Naive thymus-derived CD4-positive, alpha-beta T cell (primary cell): ENCODE results near the gene TRIM39. TPM values are rescaled to one million over a fixed set of nuclear protein-coding genes. Genes with fewer than 3 reads are reported as not detected.

Experiments
- ATAC-seq: fragments of 150-1000 bp; cut with Tn5 transposase; 2 replicates; pipeline ENCODE4 v1.10.0; 2021; ENCODE audit warnings: mild to moderate bottlenecking, moderate library complexity
- CTCF ChIA-PET: fragments of 350-600 bp; sonication (Branson Sonifier 250); formaldehyde crosslinking; loops from one replicate; lab custom pipeline; 2021; ENCODE audit warnings: antibody characterized with exemption; lab: Charles Lee
- POLR2A ChIA-PET: fragments of 350-600 bp; sonication (Branson Sonifier 250); formaldehyde crosslinking; loops from one replicate; lab custom pipeline; 2021; ENCODE audit warnings: antibody characterized with exemption, inconsistent platforms; lab: Charles Lee
- DNase-seq, 9 donors: peaks; one replicate each; pipeline versions ENCODE4 v3.0.0 to v3.0.0-alpha.2; 2020 to 2022; ENCODE audit warnings: mixed read lengths in 1 of 9
- H3K27ac ChIP-seq: one replicate; pipeline ENCODE4 v1.7.0; 2013; ENCODE audit warnings: mild to moderate bottlenecking, low read depth, low read length, moderate library complexity
- H3K27me3 ChIP-seq, 2 donors: one replicate each; pipeline ENCODE4 v1.7.0; 2013; ENCODE audit warnings: low read length in 2 of 2, mild to moderate bottlenecking in 2 of 2, moderate library complexity in 2 of 2; ENCODE audit not compliant: control insufficient read depth in 2 of 2, insufficient read depth in 2 of 2
- H3K36me3 ChIP-seq, 3 experiments: 1 replicate in 2 of 3; 2 replicates in 1 of 3; pipeline ENCODE4 v1.7.0; 2013; ENCODE audit warnings: low read length in 3 of 3, mild to moderate bottlenecking in 3 of 3, moderate library complexity in 1 of 3; ENCODE audit not compliant: insufficient read depth in 3 of 3, control insufficient read depth in 2 of 3
- H3K4me1 ChIP-seq, 2 donors: one replicate each; pipeline ENCODE4 v1.7.0; 2013; ENCODE audit warnings: low read length in 2 of 2, mild to moderate bottlenecking in 2 of 2, moderate library complexity in 1 of 2; ENCODE audit not compliant: control insufficient read depth in 2 of 2, insufficient read depth in 2 of 2
- H3K4me3 ChIP-seq: 2 replicates; pipeline ENCODE4 v1.7.0; 2013; ENCODE audit warnings: mild to moderate bottlenecking, low read length
- H3K9me3 ChIP-seq, 3 experiments: 1 replicate in 2 of 3; 2 replicates in 1 of 3; pipeline ENCODE4 v1.7.0; 2013; ENCODE audit warnings: low read length in 3 of 3; ENCODE audit not compliant: control insufficient read depth in 2 of 3
- H3K27ac Mint-ChIP-seq, 9 donors: one replicate each; pipeline ENCODE4 v1.8.0; 2020 to 2022; ENCODE audit warnings: mixed read lengths in 9 of 9, mild to moderate bottlenecking in 8 of 9, moderate library complexity in 5 of 9, inconsistent platforms in 2 of 9
- H3K27me3 Mint-ChIP-seq, 5 donors: one replicate each; pipeline ENCODE4 v1.8.0; 2021 to 2022; ENCODE audit warnings: mixed read lengths in 5 of 5, mild to moderate bottlenecking in 1 of 5
- H3K36me3 Mint-ChIP-seq, 5 donors: one replicate each; pipeline ENCODE4 v1.8.0; 2020 to 2022; ENCODE audit warnings: mixed read lengths in 5 of 5, mild to moderate bottlenecking in 3 of 5, inconsistent platforms in 1 of 5
- H3K4me1 Mint-ChIP-seq, 7 donors: one replicate each; pipeline ENCODE4 v1.8.0; 2020 to 2022; ENCODE audit warnings: mixed read lengths in 7 of 7, mild to moderate bottlenecking in 3 of 7, inconsistent platforms in 1 of 7
- H3K4me3 Mint-ChIP-seq, 10 donors: one replicate each; pipeline ENCODE4 v1.8.0; 2020 to 2022; ENCODE audit warnings: mild to moderate bottlenecking in 10 of 10, mixed read lengths in 10 of 10, moderate library complexity in 6 of 10, inconsistent platforms in 2 of 10
- H3K9me3 Mint-ChIP-seq, 11 donors: one replicate each; pipeline ENCODE4 v1.8.0; 2020 to 2022; ENCODE audit warnings: mixed read lengths in 11 of 11, mild to moderate bottlenecking in 4 of 11, inconsistent platforms in 1 of 11, moderate library complexity in 1 of 11
- intact Hi-C, 2 donors: fragments of 100-400 bp; cut with micrococcal nuclease; formaldehyde crosslinking; loops; one replicate each; pipeline ENCODE4 v1.15.1; 2023
- polyA plus RNA-seq, 2 donors: library from polyadenylated mRNA; unstranded; fragments of 300-500 nt; fragmentation: Illumina TruSeq; gene quantifications; one replicate each; pipeline ENCODE4 v1.2.3, GENCODE V29; 2021
- total RNA-seq, 6 experiments: library from RNA in 5 of 6; stranded (reverse) in 5 of 6; gene quantifications; 1 replicate in 5 of 6; 2 replicates in 1 of 6; pipeline ENCODE4 v1.2.3 and lab custom pipeline; 2021 to 2026

Gene TRIM39
- total and polyA plus RNA-seq, 7 experiments from 2014 or later, result 7.6 to 42.1 (median 23.7) TPM

- ATAC-seq (no peak), DNase-seq (no peak)
- Mint-ChIP-seq H3K4me3 (no peak overlapping the region), H3K27ac (no peak overlapping the region), H3K27me3 (peaks cover 80 to 84% (median 81%) of the 10 kb centered on the region in 5 donors), H3K9me3 (no peaks in the 10 kb centered on the region), H3K4me1 (no peaks in the 10 kb centered on the region), H3K36me3 (no peaks in the 10 kb centered on the region)
- Histone ChIP-seq H3K27me3 (peaks cover 0 to 6% of the 10 kb centered on the region in 2 donors), H3K4me3 (no peak overlapping the region), H3K36me3 (no peaks in the 10 kb centered on the region), H3K4me1 (no peaks in the 10 kb centered on the region), H3K27ac (no peak overlapping the region), H3K9me3 (no peaks in the 10 kb centered on the region)
- CTCF ChIA-PET, result no interaction called here
- POLR2A ChIA-PET, result no interaction called here
- intact Hi-C loops, result no loop called here
These were observed 59.4 kb downstream of the TRIM39 start for GRCh38 chr6:30386166-30386565.

GRCh38 chr6:30391240-30391639 lies 64.5 kb downstream of the TRIM39 start:
- ATAC-seq, result no peak
- intact Hi-C loops, result no loop called here
- Mint-ChIP-seq H3K4me3 (no peak overlapping the region), H3K9me3 (no peaks in the 10 kb centered on the region), H3K36me3 (no peaks in the 10 kb centered on the region), H3K4me1 (no peaks in the 10 kb centered on the region), H3K27ac (no peak overlapping the region), H3K27me3 (peaks cover 58 to 79% (median 69%) of the 10 kb centered on the region in 5 donors)
- Histone ChIP-seq H3K4me1 (no peaks in the 10 kb centered on the region), H3K27ac (no peak overlapping the region), H3K4me3 (no peak overlapping the region), H3K27me3 (peaks cover 4 to 6% of the 10 kb centered on the region in 2 donors), H3K36me3 (no peaks in the 10 kb centered on the region), H3K9me3 (no peaks in the 10 kb centered on the region)
- CTCF ChIA-PET, result no interaction called here
- POLR2A ChIA-PET, result no interaction called here
- DNase-seq, result no peak

Other genes with a start within 250 kb of the TRIM39 start
- gene TRIM31, start 213.8 kb upstream of the TRIM39 start, total RNA-seq, result under 1 TPM in 2 of 5 experiments, not detected in 3; 0.32 TPM
- gene TRIM31, start 213.8 kb upstream of the TRIM39 start, polyA plus RNA-seq, result under 1 TPM in 1 of 2 donors, not detected in 1; 0.59 TPM
- not detected for gene TRIM40, start 190.8 kb upstream of the TRIM39 start, total RNA-seq
- not detected for gene TRIM40, start 190.8 kb upstream of the TRIM39 start, polyA plus RNA-seq
- under 1 TPM in 1 of 5 experiments, not detected in 4; 0.12 TPM for gene TRIM10, start 165.7 kb upstream of the TRIM39 start, total RNA-seq
- not detected for gene TRIM10, start 165.7 kb upstream of the TRIM39 start, polyA plus RNA-seq
- under 1 TPM in 1 of 5 experiments, not detected in 4; 0.46 TPM for gene TRIM15, start 163.4 kb upstream of the TRIM39 start, total RNA-seq
- gene TRIM15, start 163.4 kb upstream of the TRIM39 start, polyA plus RNA-seq, result not detected
- 10 to 100 TPM; 40.1 to 73.1 (median 49.1) TPM for gene TRIM26, start 113.5 kb upstream of the TRIM39 start, total RNA-seq
- gene TRIM26, start 113.5 kb upstream of the TRIM39 start, polyA plus RNA-seq, result 10 to 100 TPM; 23.0 to 45.8 TPM
- 10 to 100 TPM; 39.7 to 61.2 (median 44.9) TPM for gene RPP21, start 18.2 kb downstream of the TRIM39 start, total RNA-seq
- 100 to 1,000 TPM in 1 of 2 donors, 10 to 100 TPM in 1; 74.9 to 114 TPM for gene RPP21, start 18.2 kb downstream of the TRIM39 start, polyA plus RNA-seq
- 1,000 to 10,000 TPM in 4 of 5 experiments, 100 to 1,000 TPM in 1; 614 to 1,412 (median 1,095) TPM for gene HLA-E, start 162.6 kb downstream of the TRIM39 start, total RNA-seq
- 1,000 to 10,000 TPM; 3,020 to 3,096 TPM for gene HLA-E, start 162.6 kb downstream of the TRIM39 start, polyA plus RNA-seq
- 100 to 1,000 TPM in 2 of 5 experiments, 10 to 100 TPM in 3; 56.0 to 190 (median 73.1) TPM for gene GNL1, start 229.6 kb downstream of the TRIM39 start, total RNA-seq
- 10 to 100 TPM; 27.7 to 29.6 TPM for gene GNL1, start 229.6 kb downstream of the TRIM39 start, polyA plus RNA-seq
- 10 to 100 TPM; 14.1 to 29.4 (median 23.3) TPM for gene PRR3, start 230.4 kb downstream of the TRIM39 start, total RNA-seq
- 10 to 100 TPM; 11.1 to 14.4 TPM for gene PRR3, start 230.4 kb downstream of the TRIM39 start, polyA plus RNA-seq
- 100 to 1,000 TPM in 1 of 5 experiments, 10 to 100 TPM in 4; 65.1 to 116 (median 86.6) TPM for gene ABCF1, start 244.5 kb downstream of the TRIM39 start, total RNA-seq
- 10 to 100 TPM; 25.2 to 45.5 TPM for gene ABCF1, start 244.5 kb downstream of the TRIM39 start, polyA plus RNA-seq